GM21515 (cell line): ENCODE results near the gene TCEAL5.
"Not testable (repeated sequence)": the region's sequence is repeated elsewhere in the genome, so short reads cannot be mapped to it uniquely, and the experiment has no call there.

Experiments used
- ATAC-seq: cut with Tn5 transposase; IDR thresholded peaks from one replicate; pipeline ENCODE4 v1.9.1; 2021; ENCODE audit not compliant: unreplicated experiment

The TCEAL5 gene

GRCh38 chrX:103235608-103236007, 40.9 kb downstream of the TCEAL5 start:
- ATAC-seq: not testable (repeated sequence)

DNA sequence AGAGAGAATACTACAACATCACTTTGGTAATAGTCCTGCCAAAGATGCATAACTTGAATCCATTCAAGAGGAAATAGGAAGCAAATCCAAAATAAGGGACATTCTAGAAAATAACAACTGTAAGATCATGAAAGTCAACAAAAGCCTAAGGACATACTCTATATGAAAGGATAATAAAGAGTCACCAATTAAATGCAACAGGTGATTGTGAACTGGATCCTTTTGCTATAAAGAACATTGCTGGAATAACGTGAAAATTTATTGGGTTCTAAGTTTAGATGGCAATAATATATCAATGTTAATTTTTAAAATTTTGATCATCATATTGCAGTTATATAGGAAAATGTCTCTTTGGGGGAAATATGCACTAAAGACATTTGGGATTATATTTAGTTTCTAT, 41.7 kb downstream of the TCEAL5 start:
- no peak for ATAC-seq

DNA sequence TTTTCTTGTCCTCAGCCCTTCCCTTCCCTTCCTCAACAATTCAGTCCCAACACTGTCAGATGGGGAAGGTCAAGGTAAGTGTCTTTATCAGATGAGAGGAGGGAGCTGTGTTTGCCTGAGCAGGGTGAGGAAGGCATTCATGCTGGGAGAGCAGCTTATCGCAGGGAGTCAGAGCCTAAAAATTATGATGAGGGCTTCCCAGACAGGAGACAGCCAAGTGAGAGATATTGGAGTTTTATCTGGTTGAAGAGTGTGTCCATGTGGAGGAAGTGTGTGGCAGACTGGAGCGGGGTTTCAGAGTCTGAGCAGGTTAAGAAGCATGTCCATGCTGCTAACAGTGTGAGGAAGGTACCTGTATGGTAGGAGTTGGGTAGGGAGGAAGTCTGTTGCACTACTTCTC, 43.3 kb downstream of the TCEAL5 start:
- ATAC-seq: no peak

DNA sequence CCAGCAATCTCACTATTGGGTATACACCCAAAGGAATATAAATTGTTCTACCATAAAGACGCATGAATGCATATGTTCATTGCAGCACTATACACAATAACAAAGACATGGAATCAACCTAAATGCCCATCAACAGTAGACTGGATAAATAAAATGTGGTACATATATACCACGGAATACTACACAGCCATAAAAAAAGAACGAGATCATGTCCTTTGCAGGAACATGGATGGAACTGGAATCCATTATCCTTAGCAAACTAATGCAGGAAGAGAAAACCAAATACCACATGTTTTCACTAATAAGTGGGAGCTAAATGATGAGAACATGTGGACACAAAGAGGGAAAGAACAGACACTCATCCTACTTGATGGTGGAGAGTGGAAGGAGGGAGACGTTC, 50.6 kb downstream of the TCEAL5 start:
- not testable (repeated sequence) for ATAC-seq
